WI38 (cell line): ENCODE measurements around the gene FAM98B.

Experiments used
- H3K4me3 ChIP-seq: 2 replicates; pipeline ENCODE4 v1.5.1; 2011; ENCODE audit warnings: low read depth, mild to moderate bottlenecking, control low read depth, low read length
- TF ChIP-seq, protein P1 (sequence below): IDR thresholded peaks from 2 replicates; pipeline ENCODE4 v1.5.1; 2012; ENCODE audit warnings: low read depth, mild to moderate bottlenecking, control low read depth, low read length

The FAM98B gene

DNA sequence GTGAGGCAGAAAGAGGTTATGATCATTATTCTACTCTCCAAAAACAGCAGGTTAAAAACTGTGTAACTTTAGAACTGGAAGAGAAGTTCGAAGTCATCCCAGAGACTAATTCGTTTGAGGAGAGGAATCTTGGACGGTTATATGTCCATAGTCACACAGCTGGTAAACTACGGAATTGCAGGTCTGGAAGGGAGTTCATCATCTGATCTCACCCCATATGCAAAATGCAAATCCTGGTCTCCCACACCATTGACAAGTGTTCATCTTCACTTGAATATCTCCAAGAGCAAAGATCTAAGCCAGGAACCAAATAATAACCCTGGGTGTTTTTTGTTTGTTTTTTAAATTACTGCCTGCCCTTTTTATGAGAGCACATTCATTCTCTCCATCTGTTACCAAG is 53.1 kb downstream of the FAM98B start:
- TF ChIP-seq, protein P1, sequence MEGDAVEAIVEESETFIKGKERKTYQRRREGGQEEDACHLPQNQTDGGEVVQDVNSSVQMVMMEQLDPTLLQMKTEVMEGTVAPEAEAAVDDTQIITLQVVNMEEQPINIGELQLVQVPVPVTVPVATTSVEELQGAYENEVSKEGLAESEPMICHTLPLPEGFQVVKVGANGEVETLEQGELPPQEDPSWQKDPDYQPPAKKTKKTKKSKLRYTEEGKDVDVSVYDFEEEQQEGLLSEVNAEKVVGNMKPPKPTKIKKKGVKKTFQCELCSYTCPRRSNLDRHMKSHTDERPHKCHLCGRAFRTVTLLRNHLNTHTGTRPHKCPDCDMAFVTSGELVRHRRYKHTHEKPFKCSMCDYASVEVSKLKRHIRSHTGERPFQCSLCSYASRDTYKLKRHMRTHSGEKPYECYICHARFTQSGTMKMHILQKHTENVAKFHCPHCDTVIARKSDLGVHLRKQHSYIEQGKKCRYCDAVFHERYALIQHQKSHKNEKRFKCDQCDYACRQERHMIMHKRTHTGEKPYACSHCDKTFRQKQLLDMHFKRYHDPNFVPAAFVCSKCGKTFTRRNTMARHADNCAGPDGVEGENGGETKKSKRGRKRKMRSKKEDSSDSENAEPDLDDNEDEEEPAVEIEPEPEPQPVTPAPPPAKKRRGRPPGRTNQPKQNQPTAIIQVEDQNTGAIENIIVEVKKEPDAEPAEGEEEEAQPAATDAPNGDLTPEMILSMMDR, result no peak
- no peak overlapping the region for H3K4me3 ChIP-seq

DNA sequence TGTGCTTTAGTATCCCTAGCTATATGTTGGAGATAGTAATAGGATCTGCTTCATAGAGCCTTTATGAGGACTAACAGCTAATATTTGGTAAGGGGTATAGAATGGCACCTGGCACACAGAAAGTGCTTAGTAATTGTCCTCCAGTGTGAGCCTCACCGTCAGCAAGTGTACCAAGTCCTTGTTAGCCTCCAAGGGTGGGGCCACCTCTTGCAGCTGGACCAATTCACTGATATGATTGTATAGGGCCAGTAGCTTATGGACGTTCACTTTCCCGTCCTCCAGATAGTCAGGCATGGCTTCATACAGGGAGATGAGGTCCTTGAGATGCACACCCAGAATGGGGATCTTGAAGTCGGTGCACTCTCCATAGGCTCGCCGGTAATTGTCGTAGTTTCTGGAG is 53.6 kb downstream of the FAM98B start:
- TF ChIP-seq, protein P1, result no peak
- H3K4me3 ChIP-seq, result no peak overlapping the region

DNA sequence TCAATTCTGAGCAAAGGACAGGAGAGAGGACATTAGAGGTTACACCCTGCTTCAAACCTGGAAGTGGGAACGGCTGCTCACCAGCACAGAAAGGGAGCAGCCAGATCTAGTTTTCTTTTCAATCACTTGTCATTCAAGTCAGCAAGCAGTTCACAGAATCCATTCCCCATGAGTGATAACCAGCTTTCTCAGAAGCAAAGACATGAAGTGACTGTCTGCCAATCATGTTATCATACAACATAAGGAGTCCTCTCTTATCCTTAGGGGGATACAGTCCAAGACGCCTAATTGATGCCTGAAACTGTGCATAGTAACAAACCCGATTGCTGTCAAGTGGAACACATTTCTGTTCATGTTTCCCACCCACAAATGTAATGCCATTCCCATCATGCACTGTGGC is 54.7 kb downstream of the FAM98B start:
- no peak overlapping the region for H3K4me3 ChIP-seq
- TF ChIP-seq, protein P1, result no peak

DNA sequence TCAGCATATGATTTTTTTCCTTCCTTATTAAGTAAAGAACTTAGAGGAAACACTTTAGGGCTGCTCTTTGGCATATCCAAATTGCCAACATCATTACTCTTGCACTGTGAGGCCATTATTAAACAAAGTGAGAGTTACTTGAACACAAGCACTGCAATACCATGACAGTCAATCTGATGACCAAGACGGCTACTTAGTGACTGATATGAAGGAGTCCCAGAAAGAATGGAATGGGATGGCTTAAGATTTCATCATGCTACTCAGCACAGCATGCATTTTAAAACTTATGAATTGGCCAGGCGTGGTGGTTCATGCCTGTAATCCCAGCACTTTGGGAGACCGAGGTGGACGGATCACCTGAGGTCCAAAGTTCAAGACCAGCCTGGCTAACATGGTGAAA is 55.2 kb downstream of the FAM98B start:
- no peak overlapping the region for H3K4me3 ChIP-seq
- TF ChIP-seq, protein P1, result no peak

DNA sequence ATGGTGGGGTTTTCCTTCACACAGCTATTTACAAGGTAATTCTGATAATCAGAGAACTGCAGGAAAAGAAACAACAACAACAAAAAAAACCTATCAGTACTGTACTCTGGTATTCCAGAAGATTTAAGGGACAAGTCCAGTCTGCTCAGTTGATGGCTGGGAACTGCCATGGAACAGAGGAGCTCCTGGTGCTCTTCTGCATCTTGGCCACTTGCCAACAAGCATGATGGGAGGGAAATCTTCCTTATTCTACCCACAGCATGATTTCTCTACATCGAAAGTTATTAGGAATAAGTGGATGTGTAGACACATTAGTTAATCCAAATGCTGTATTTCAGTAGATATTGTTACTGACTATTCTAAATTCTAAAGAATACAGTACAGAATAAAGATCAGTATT is 59.0 kb downstream of the FAM98B start:
- H3K4me3 ChIP-seq, result no peak overlapping the region
- TF ChIP-seq, protein P1, result no peak

DNA sequence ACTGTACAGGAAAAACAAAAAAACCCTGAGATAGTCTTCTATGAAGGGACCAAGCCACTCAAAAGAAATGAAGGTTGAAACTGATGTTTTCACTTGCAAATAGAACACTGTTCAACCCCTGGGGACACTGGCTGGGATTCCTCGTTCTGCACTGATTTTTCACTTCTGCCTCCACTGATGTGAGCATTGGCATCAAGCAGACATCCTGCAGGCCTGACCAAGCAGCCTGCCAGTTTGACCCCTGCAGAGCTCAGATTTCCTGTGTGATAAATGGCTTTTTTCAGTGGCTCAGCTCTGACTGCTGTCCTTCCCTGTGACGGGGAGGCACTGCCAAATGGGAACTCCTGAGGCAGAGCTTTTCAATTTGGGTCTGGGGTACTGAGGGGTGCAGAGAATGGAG is 60.7 kb downstream of the FAM98B start:
- TF ChIP-seq, protein P1, result no peak
- no peak overlapping the region for H3K4me3 ChIP-seq

DNA sequence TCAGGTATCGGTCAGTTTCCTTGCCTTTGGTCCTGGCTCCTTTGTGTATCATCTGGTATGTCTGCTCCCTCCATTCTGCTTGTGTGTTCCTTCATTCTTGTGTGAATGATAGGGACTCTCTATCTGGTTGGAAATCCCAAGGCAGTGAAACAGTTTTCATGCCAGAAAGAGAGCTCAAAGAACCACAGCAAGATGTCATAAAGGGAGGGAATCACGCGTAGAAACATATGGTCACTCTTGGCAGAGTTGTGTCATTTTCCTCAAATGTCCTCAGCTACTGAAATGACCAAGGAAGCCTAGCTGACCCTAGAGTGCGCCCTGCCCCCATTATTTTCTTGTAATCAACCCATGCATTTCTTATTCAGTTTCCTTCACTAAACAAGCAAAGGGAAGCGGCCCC is 62.7 kb downstream of the FAM98B start:
- no peak overlapping the region for H3K4me3 ChIP-seq
- TF ChIP-seq, protein P1, result no peak
